ENCODE measurements around the gene IRF7. TPM values are rescaled to one million over a fixed set of nuclear protein-coding genes. Genes with fewer than 3 reads are reported as not detected.

The IRF7 gene
- total RNA-seq, 1 experiment from 2014 or later = 80.8 TPM

- intact Hi-C loops (cut with micrococcal nuclease) = no loop called here
- Histone ChIP-seq H3K27me3 (ENCODE audit: low read length) (no peaks in the 10 kb centered on the region), H3K4me3 (ENCODE audit: low read length) (no peak overlapping the region), H3K79me2 (ENCODE audit: low read length) (no peaks in the 10 kb centered on the region), H2AFZ (ENCODE audit: low read length) (no peak overlapping the region), H4K20me1 (ENCODE audit: low read length) (no peaks in the 10 kb centered on the region), H3K9ac (ENCODE audit: low read length) (no peak overlapping the region), H3F3A (ENCODE audit: low read length, unreplicated experiment) (no peaks in the 10 kb centered on the region), H3K9me2 (replicated peaks; ENCODE audit: low read length) (no peaks in the 10 kb centered on the region), H3K36me3 (ENCODE audit: low read depth, low read length) (no peaks in the 10 kb centered on the region), H3K27ac (ENCODE audit: low read length) (no peak overlapping the region), H3K9me3 (ENCODE audit: low read length) (no peaks in the 10 kb centered on the region), H3K4me2 (ENCODE audit: low read length) (no peak overlapping the region), H3K4me1 (ENCODE audit: insufficient read depth, low read length) (no peaks in the 10 kb centered on the region)
- ChIA-PET CTCF (no interaction called here), POLR2A (ENCODE audit: unreplicated experiment) (no interaction called here)
- TF ChIP-seq EZH2 (IDR thresholded peaks at IDR 0.05; ENCODE audit: low read length, unreplicated experiment) (no peak), EZH2phosphoT487 (IDR thresholded peaks at IDR 0.05; ENCODE audit: borderline replicate concordance, low read length) (no peak), CTCF (conservative IDR thresholded peaks at IDR 0.05; ENCODE audit: low read depth, low read length) (no peak)
- no peak for DNase-seq
- no peak for ATAC-seq
- no TSS peak for BruUV-seq (replicated peaks)
Observed at GRCh38 chr11:646214-646613, 30.5 kb upstream of the IRF7 start.

- Histone ChIP-seq H3K4me2 (ENCODE audit: low read length) (no peak overlapping the region), H3K36me3 (ENCODE audit: low read depth, low read length) (no peaks in the 10 kb centered on the region), H3K4me1 (ENCODE audit: insufficient read depth, low read length) (no peaks in the 10 kb centered on the region), H3K9me3 (ENCODE audit: low read length) (no peaks in the 10 kb centered on the region), H3K27me3 (ENCODE audit: low read length) (no peaks in the 10 kb centered on the region), H3K9me2 (replicated peaks; ENCODE audit: low read length) (no peaks in the 10 kb centered on the region), H3K9ac (ENCODE audit: low read length) (no peak overlapping the region), H3K79me2 (ENCODE audit: low read length) (no peaks in the 10 kb centered on the region), H3K27ac (ENCODE audit: low read length) (no peak overlapping the region), H4K20me1 (ENCODE audit: low read length) (no peaks in the 10 kb centered on the region), H3K4me3 (ENCODE audit: low read length) (no peak overlapping the region), H2AFZ (ENCODE audit: low read length) (no peak overlapping the region), H3F3A (ENCODE audit: low read length, unreplicated experiment) (no peaks in the 10 kb centered on the region)
- TF ChIP-seq EZH2phosphoT487 (IDR thresholded peaks at IDR 0.05; ENCODE audit: borderline replicate concordance, low read length) (no peak), EZH2 (IDR thresholded peaks at IDR 0.05; ENCODE audit: low read length, unreplicated experiment) (no peak), CTCF (conservative IDR thresholded peaks at IDR 0.05; ENCODE audit: low read depth, low read length) (no peak)
- POLR2A ChIA-PET (ENCODE audit: unreplicated experiment) = no interaction called here
- ATAC-seq (no peak), DNase-seq (no peak)
- no TSS peak for BruUV-seq (replicated peaks)
- intact Hi-C loops (cut with micrococcal nuclease) = no loop called here
- CTCF ChIA-PET = no interaction called here
Observed at GRCh38 chr11:645536-645935, 29.8 kb upstream of the IRF7 start.

GRCh38 chr11:643849-644738, 28.3 kb upstream of the IRF7 start:
- Histone ChIP-seq H3K4me2 (ENCODE audit: low read length) (no peak overlapping the region), H4K20me1 (ENCODE audit: low read length) (no peaks in the 10 kb centered on the region), H3F3A (ENCODE audit: low read length, unreplicated experiment) (no peaks in the 10 kb centered on the region), H3K4me3 (ENCODE audit: low read length) (no peak overlapping the region), H3K4me1 (ENCODE audit: insufficient read depth, low read length) (no peaks in the 10 kb centered on the region), H3K27ac (ENCODE audit: low read length) (no peak overlapping the region), H3K9ac (ENCODE audit: low read length) (no peak overlapping the region), H3K9me2 (replicated peaks; ENCODE audit: low read length) (no peaks in the 10 kb centered on the region), H3K79me2 (ENCODE audit: low read length) (no peaks in the 10 kb centered on the region), H2AFZ (ENCODE audit: low read length) (no peak overlapping the region), H3K36me3 (ENCODE audit: low read depth, low read length) (no peaks in the 10 kb centered on the region), H3K27me3 (ENCODE audit: low read length) (no peaks in the 10 kb centered on the region), H3K9me3 (ENCODE audit: low read length) (no peaks in the 10 kb centered on the region)
- intact Hi-C loops (cut with micrococcal nuclease) = no loop called here
- TF ChIP-seq EZH2 (IDR thresholded peaks at IDR 0.05; ENCODE audit: low read length, unreplicated experiment) (no peak), CTCF (conservative IDR thresholded peaks at IDR 0.05; ENCODE audit: low read depth, low read length) (no peak), EZH2phosphoT487 (IDR thresholded peaks at IDR 0.05; ENCODE audit: borderline replicate concordance, low read length) (no peak)
- ATAC-seq (no peak), DNase-seq (no peak)
- CTCF ChIA-PET = no interaction called here
- BruUV-seq (replicated peaks) = no TSS peak
- POLR2A ChIA-PET (ENCODE audit: unreplicated experiment) = no interaction called here
